GM18526 (cell line): ENCODE data around the gene PHEX.

Source experiments
- POLR2A ChIP-seq: IDR thresholded peaks from 3 replicates; pipeline ENCODE4 v1.6.1; 2011; ENCODE audit not compliant: insufficient read length; ENCODE audit errors: extremely low read depth

The PHEX gene

GRCh38 chrX:22073928-22074327 is 41.8 kb downstream of the PHEX start:
- no peak for TF ChIP-seq POLR2A

GRCh38 chrX:22078117-22078516 is 46.0 kb downstream of the PHEX start:
- TF ChIP-seq POLR2A: no peak

- TF ChIP-seq POLR2A: no peak
These were observed 49.5 kb downstream of the PHEX start for GRCh38 chrX:22081475-22082092.

GRCh38 chrX:22086003-22086402 is 53.9 kb downstream of the PHEX start:
- TF ChIP-seq POLR2A: no peak

GRCh38 chrX:22087011-22087557 is 55.0 kb downstream of the PHEX start:
- no peak for TF ChIP-seq POLR2A

GRCh38 chrX:22088326-22088725 is 56.2 kb downstream of the PHEX start:
- no peak for TF ChIP-seq POLR2A

- no peak for TF ChIP-seq POLR2A
These were observed 58.1 kb downstream of the PHEX start for GRCh38 chrX:22090181-22090580.

GRCh38 chrX:22093550-22093949 is 61.4 kb downstream of the PHEX start:
- no peak for TF ChIP-seq POLR2A

- TF ChIP-seq POLR2A: no peak
These were observed 63.2 kb downstream of the PHEX start for GRCh38 chrX:22095286-22095685.

- TF ChIP-seq POLR2A: no peak
These were observed 63.7 kb downstream of the PHEX start for GRCh38 chrX:22095856-22096255.

GRCh38 chrX:22097012-22097694 is 65.0 kb downstream of the PHEX start:
- TF ChIP-seq POLR2A: no peak

- no peak for TF ChIP-seq POLR2A
These were observed 73.1 kb downstream of the PHEX start for GRCh38 chrX:22105231-22105630.

- no peak for TF ChIP-seq POLR2A
These were observed 73.8 kb downstream of the PHEX start for GRCh38 chrX:22105971-22106370.

GRCh38 chrX:22109442-22109841 is 77.3 kb downstream of the PHEX start:
- TF ChIP-seq POLR2A: no peak

GRCh38 chrX:22110729-22111494 is 78.8 kb downstream of the PHEX start:
- TF ChIP-seq POLR2A: no peak
